Astrocyte of the cerebellum (primary cell): ENCODE measurements around the gene CA5A.

Source experiments
- DNase-seq: peaks from one replicate; pipeline ENCODE4 v3.0.0-alpha.2; 2011; ENCODE audit warnings: low read depth
- H3K4me3 ChIP-seq: 2 replicates; pipeline ENCODE4 v1.5.1; 2011; ENCODE audit warnings: mild to moderate bottlenecking, low read depth, low read length, moderate library complexity
- in situ Hi-C: cut with HindIII; loops from 2 replicates; pipeline ENCODE4 v1.10.0; 2017; ENCODE audit warnings: low sequenced_read_pairs
- TF ChIP-seq, protein P1 (sequence below): IDR thresholded peaks from 2 replicates; pipeline ENCODE4 v1.5.1; 2012; ENCODE audit warnings: low read length, low read depth, moderate library complexity, mild to moderate bottlenecking; ENCODE audit errors: missing control alignments

Gene CA5A

GRCh38 chr16:87956098-87956364 lies 19.7 kb upstream of the CA5A start:
- no peak for DNase-seq
- H3K4me3 ChIP-seq: no peak overlapping the region
- TF ChIP-seq, protein P1, sequence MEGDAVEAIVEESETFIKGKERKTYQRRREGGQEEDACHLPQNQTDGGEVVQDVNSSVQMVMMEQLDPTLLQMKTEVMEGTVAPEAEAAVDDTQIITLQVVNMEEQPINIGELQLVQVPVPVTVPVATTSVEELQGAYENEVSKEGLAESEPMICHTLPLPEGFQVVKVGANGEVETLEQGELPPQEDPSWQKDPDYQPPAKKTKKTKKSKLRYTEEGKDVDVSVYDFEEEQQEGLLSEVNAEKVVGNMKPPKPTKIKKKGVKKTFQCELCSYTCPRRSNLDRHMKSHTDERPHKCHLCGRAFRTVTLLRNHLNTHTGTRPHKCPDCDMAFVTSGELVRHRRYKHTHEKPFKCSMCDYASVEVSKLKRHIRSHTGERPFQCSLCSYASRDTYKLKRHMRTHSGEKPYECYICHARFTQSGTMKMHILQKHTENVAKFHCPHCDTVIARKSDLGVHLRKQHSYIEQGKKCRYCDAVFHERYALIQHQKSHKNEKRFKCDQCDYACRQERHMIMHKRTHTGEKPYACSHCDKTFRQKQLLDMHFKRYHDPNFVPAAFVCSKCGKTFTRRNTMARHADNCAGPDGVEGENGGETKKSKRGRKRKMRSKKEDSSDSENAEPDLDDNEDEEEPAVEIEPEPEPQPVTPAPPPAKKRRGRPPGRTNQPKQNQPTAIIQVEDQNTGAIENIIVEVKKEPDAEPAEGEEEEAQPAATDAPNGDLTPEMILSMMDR: no peak

GRCh38 chr16:87955302-87956097 lies 19.2 kb upstream of the CA5A start:
- no peak overlapping the region for H3K4me3 ChIP-seq
- TF ChIP-seq, protein P1: no peak
- in situ Hi-C loops: loop anchor here (5.0 kb wide), 2 partner anchors 102 to 482 kb away; no protein-coding TSS in a partner anchor
- no peak for DNase-seq

More at GRCh38 chr16:87956098-87956364, 19.7 kb upstream of the CA5A start:
- in situ Hi-C loops: loop anchor here (5.0 kb wide), 2 partner anchors 101 to 481 kb away; no protein-coding TSS in a partner anchor

DNA sequence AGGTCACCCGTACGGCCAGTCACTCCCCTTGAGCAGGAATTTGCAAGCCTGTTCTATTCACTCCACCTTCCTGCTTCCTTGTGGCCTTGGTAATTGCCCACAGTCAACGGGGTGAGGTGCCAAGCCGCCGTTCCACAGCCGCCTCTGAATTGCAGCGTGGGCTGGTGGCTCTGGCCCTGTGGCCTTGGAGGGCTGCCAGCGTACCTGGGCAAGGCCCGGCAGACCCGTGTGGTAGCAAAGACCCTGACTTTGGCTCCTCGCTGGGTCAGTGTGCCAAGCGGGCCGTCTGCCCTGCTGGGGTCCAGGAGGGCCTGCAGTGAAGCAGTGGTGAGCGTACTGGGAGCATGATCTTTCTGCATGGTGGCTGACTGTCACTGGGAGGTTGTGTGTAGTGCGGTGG lies 18.5 kb upstream of the CA5A start:
- no peak overlapping the region for H3K4me3 ChIP-seq
- in situ Hi-C loops: loop anchor here (5.0 kb wide), 2 partner anchors 102 to 482 kb away; no protein-coding TSS in a partner anchor
- TF ChIP-seq, protein P1: no peak
- no peak for DNase-seq

GRCh38 chr16:87954361-87954760 lies 18.0 kb upstream of the CA5A start:
- no peak for DNase-seq
- TF ChIP-seq, protein P1: no peak
- in situ Hi-C loops: no loop called here
- no peak overlapping the region for H3K4me3 ChIP-seq

DNA sequence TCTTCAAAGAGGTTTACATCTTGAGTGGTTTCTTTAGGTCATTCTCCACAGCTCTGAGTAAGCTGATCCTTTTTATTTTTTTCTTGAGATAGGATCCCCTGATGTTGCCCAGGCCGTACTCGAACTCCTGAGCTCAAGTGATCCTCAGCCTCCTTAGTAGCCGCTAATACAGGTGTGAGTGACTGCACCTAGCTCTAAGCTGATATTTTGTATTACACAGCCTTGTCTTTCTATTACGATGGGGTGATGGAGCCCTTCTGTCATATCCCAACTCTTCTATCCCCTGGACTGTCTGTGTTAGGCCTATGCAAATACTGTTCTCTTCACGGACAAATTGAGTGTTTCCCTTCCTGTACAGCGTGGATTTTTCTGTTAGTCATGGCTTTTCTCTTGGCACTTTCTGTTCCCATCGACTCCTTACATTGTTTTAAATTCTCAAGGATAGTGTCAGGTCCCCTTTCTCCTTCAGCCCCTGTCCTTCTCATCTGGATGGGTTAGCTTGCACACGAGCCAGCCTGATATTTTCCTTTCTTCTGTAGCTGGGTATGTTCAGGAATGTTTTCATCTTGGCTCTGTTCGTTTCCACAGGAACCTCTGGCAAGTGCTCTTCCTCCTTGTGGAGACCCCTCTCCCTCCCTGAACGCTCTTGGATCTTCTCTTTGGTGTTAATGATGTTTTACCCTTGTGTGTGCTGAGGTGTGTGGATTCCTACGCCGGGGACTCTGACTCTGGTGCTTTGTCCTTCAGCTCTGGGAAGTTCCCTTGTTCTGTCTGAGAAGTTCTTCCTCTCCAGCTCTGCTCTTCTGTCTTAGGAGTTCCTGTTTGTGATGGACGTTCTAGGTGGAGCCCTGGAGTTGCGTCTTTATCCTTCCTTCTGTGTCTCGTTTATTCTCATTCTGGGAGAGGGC lies 17.2 kb upstream of the CA5A start:
- DNase-seq: no peak

GRCh38 chr16:87952751-87953150 lies 16.4 kb upstream of the CA5A start:
- TF ChIP-seq, protein P1: no peak
- peak overlapping the region; percentile 83 for H3K4me3 ChIP-seq
- in situ Hi-C loops: no loop called here
- DNase-seq: no peak

More for the DNA sequence above, 17.2 kb upstream of the CA5A start:
- TF ChIP-seq, protein P1: no peak
- in situ Hi-C loops: no loop called here
- no peak overlapping the region for H3K4me3 ChIP-seq
